H1 (cell line): ENCODE data around the gene PXDC1. TPM values are rescaled to one million over a fixed set of nuclear protein-coding genes. Genes with fewer than 3 reads are reported as not detected.

Experiments used
- CTCF ChIA-PET: fragments of 300-600 bp; sonication (Branson Sonifier 250); formaldehyde crosslinking; loops from one replicate; lab custom pipeline; 2021; ENCODE audit not compliant: partially characterized antibody; lab: Charles Lee
- POLR2A ChIA-PET: fragments of 300-600 bp; sonication (Branson Sonifier 250); formaldehyde crosslinking; loops from one replicate; lab custom pipeline; 2021; ENCODE audit warnings: inconsistent platforms; ENCODE audit not compliant: partially characterized antibody; lab: Charles Lee
- DNase-seq, 2 experiments: peaks; one replicate each; pipeline versions ENCODE4 v3.0.0 to v3.0.0-alpha.2; 2010 to 2022; ENCODE audit warnings: low spot score in 2 of 2, low read depth in 1 of 2, mixed read lengths in 1 of 2
- FAIRE-seq: peaks from 2 replicates; lab custom pipeline; 2011; peaks lifted over from hg19 to GRCh38; lab: Jason Lieb, UNC
- H2AFZ ChIP-seq: 2 replicates; pipeline ENCODE4 v1.8.1; 2012; ENCODE audit warnings: low read length, inconsistent platforms
- H2AK5ac ChIP-seq: 2 replicates; pipeline ENCODE4 v1.6.1; 2013; ENCODE audit warnings: low read depth, low read length
- H2BK120ac ChIP-seq: replicated peaks from 2 replicates; pipeline ENCODE3; 2013; ENCODE audit warnings: low read depth, low read length, inconsistent platforms
- H2BK12ac ChIP-seq: 2 replicates; pipeline ENCODE4 v1.6.1; 2013; ENCODE audit warnings: low read depth, low read length
- H2BK15ac ChIP-seq: 2 replicates; pipeline ENCODE4 v1.6.1; 2013; ENCODE audit warnings: low read length
- H2BK20ac ChIP-seq: 2 replicates; pipeline ENCODE4 v1.6.1; 2013; ENCODE audit warnings: low read length
- H2BK5ac ChIP-seq: 2 replicates; pipeline ENCODE4 v1.6.1; 2013; ENCODE audit warnings: low read depth, low read length
- H3K14ac ChIP-seq: 2 replicates; pipeline ENCODE4 v1.6.1; 2013; ENCODE audit warnings: inconsistent platforms; ENCODE audit not compliant: insufficient read length
- H3K18ac ChIP-seq: 2 replicates; pipeline ENCODE4 v1.6.1; 2013; ENCODE audit warnings: low read length; ENCODE audit errors: extremely low read depth
- H3K23ac ChIP-seq: 2 replicates; pipeline ENCODE4 v1.6.1; 2013; ENCODE audit warnings: inconsistent platforms; ENCODE audit not compliant: insufficient read length
- H3K23me2 ChIP-seq: 2 replicates; pipeline ENCODE4 v1.6.1; 2013; ENCODE audit warnings: low read depth, low read length
- H3K27ac ChIP-seq: 2 replicates; pipeline ENCODE4 v1.6.1; 2011; ENCODE audit warnings: low read depth, low read length, inconsistent platforms
- H3K27me3 ChIP-seq, 4 experiments: replicated peaks in 1 of 4; 1 replicate in 1 of 4; 2 replicates in 3 of 4; pipeline versions ENCODE4 v1.6.1 to v1.8.1; 2011 to 2013; ENCODE audit warnings: low read length in 3 of 4, mild to moderate bottlenecking in 3 of 4, inconsistent platforms in 2 of 4, mixed read lengths in 2 of 4, moderate library complexity in 1 of 4; ENCODE audit not compliant: control insufficient read depth in 3 of 4, insufficient read depth in 3 of 4; ENCODE audit errors: extremely low read depth in 1 of 4
- H3K36me3 ChIP-seq, 4 experiments: 2 replicates each; pipeline versions ENCODE4 v1.6.1 to v1.8.1; 2011 to 2013; ENCODE audit warnings: mild to moderate bottlenecking in 4 of 4, low read length in 3 of 4, moderate library complexity in 2 of 4, control low read depth in 1 of 4, inconsistent platforms in 1 of 4; ENCODE audit not compliant: insufficient read depth in 4 of 4, control insufficient read depth in 2 of 4
- H3K4ac ChIP-seq: replicated peaks from 2 replicates; pipeline ENCODE3; 2013; ENCODE audit warnings: low read length, low read depth, mixed read lengths, inconsistent platforms; ENCODE audit not compliant: insufficient read length
- H3K4me1 ChIP-seq, 4 experiments: replicated peaks in 1 of 4; 1 replicate in 1 of 4; 2 replicates in 3 of 4; pipeline versions ENCODE4 v1.6.1 to v1.8.1; 2011 to 2013; ENCODE audit warnings: low read length in 3 of 4, inconsistent platforms in 2 of 4, mixed read lengths in 1 of 4; ENCODE audit not compliant: insufficient read depth in 4 of 4, control insufficient read depth in 3 of 4
- H3K4me2 ChIP-seq, 2 experiments: 2 replicates each; pipeline versions ENCODE4 v1.6.1 to v1.8.1; 2011 to 2013; ENCODE audit warnings: low read depth in 2 of 2, low read length in 2 of 2, control low read depth in 1 of 2, inconsistent platforms in 1 of 2, mild to moderate bottlenecking in 1 of 2; ENCODE audit not compliant: insufficient read depth in 1 of 2
- H3K4me3 ChIP-seq, 4 experiments: fragments of 200-600, 300-600 bp in 1 of 4; sonication (generic), shearing (Covaris generic), sonication (Bioruptor Twin) in 1 of 4; 2 replicates each; pipeline versions ENCODE4 v1.5.1 to v1.8.1; 2011 to 2016; ENCODE audit warnings: low read length in 4 of 4, low read depth in 3 of 4, control low read depth in 2 of 4, inconsistent platforms in 2 of 4, mild to moderate bottlenecking in 2 of 4, mixed read lengths in 1 of 4, moderate library complexity in 1 of 4; ENCODE audit not compliant: insufficient read depth in 2 of 4; ENCODE audit errors: extremely low read depth in 1 of 4
- H3K56ac ChIP-seq: replicated peaks from 2 replicates; pipeline ENCODE3; 2013; ENCODE audit warnings: low read depth, mild to moderate bottlenecking, mixed read lengths, low read length, inconsistent platforms; ENCODE audit not compliant: insufficient read length
- H3K79me1 ChIP-seq: 2 replicates; pipeline ENCODE4 v1.6.1; 2013; ENCODE audit warnings: low read depth, low read length, control low read depth
- H3K79me2 ChIP-seq, 2 experiments: 2 replicates each; pipeline versions ENCODE4 v1.6.1 to v1.8.1; 2012 to 2013; ENCODE audit warnings: low read length in 2 of 2, mild to moderate bottlenecking in 2 of 2, inconsistent platforms in 1 of 2; ENCODE audit not compliant: insufficient read depth in 2 of 2, control insufficient read depth in 1 of 2
- H3K9ac ChIP-seq, 4 experiments: replicated peaks in 1 of 4; 1 replicate in 1 of 4; 2 replicates in 3 of 4; pipeline versions ENCODE4 v1.6.1 to v1.8.1; 2011 to 2013; ENCODE audit warnings: low read depth in 3 of 4, low read length in 3 of 4, control low read depth in 2 of 4, mild to moderate bottlenecking in 2 of 4, moderate library complexity in 2 of 4, inconsistent platforms in 1 of 4; ENCODE audit errors: extremely low read depth in 1 of 4
- H3K9me3 ChIP-seq, 2 experiments: 2 replicates each; pipeline versions ENCODE4 v1.6.1 to v1.8.1; 2012 to 2013; ENCODE audit warnings: mild to moderate bottlenecking in 2 of 2, moderate library complexity in 2 of 2, control low read depth in 1 of 2, inconsistent platforms in 1 of 2, low read depth in 1 of 2, low read length in 1 of 2, mixed read lengths in 1 of 2; ENCODE audit not compliant: insufficient read depth in 2 of 2
- H4K20me1 ChIP-seq, 2 experiments: replicated peaks in 1 of 2; 2 replicates each; pipeline versions ENCODE3 to v1.8.1; 2011 to 2013; ENCODE audit warnings: inconsistent platforms in 2 of 2, low read length in 2 of 2, mild to moderate bottlenecking in 1 of 2; ENCODE audit not compliant: insufficient read depth in 2 of 2, control insufficient read depth in 1 of 2
- H4K5ac ChIP-seq: 2 replicates; pipeline ENCODE4 v1.6.1; 2013; ENCODE audit warnings: low read length, low read depth, mixed read lengths, inconsistent platforms; ENCODE audit not compliant: insufficient read length
- H4K8ac ChIP-seq: 2 replicates; pipeline ENCODE4 v1.8.0; 2013; ENCODE audit warnings: mild to moderate bottlenecking, moderate library complexity, low read length, inconsistent platforms; ENCODE audit not compliant: insufficient read depth; ENCODE audit errors: extremely low read depth
- H4K91ac ChIP-seq: replicated peaks from 2 replicates; pipeline ENCODE3; 2013; ENCODE audit warnings: low read length, mixed read lengths, inconsistent platforms; ENCODE audit not compliant: insufficient read length
- KDM1A ChIP-seq: fragments of 200-600, 300-600 bp; sonication (generic); IDR thresholded peaks from 2 replicates; pipeline ENCODE4 v1.7.1; 2016; ENCODE audit warnings: mild to moderate bottlenecking, low read length, borderline replicate concordance
- SIX5 ChIP-seq: IDR thresholded peaks from 2 replicates; pipeline ENCODE4 v1.6.1; 2011; ENCODE audit warnings: mild to moderate bottlenecking, low read depth, low read length
- SP4 ChIP-seq: IDR thresholded peaks from 2 replicates; pipeline ENCODE4 v1.6.1; 2012; ENCODE audit warnings: low read length, inconsistent platforms
- WGBS, 2 experiments: shearing (Covaris generic) in 1 of 2; methylation state at CpG; one replicate each; pipeline versions ENCODE4 v1.1.6 to v1.1.7; 2013 to 2015; ENCODE audit warnings: low lambda C conversion rate in 2 of 2, mixed read lengths in 2 of 2, inconsistent platforms in 1 of 2, low coverage in 1 of 2, missing lambda C conversion rate in 1 of 2; ENCODE audit not compliant: insufficient replicate concordance in 2 of 2, insufficient coverage in 1 of 2, insufficient read length in 1 of 2; ENCODE audit errors: extremely low coverage in 1 of 2, missing lambda C conversion rate in 1 of 2; 5-methylcytosine and 5-hydroxymethylcytosine counted together
- polyA plus RNA-seq, 7 experiments: library from polyadenylated mRNA; depleted of rRNA in 3 of 7; stranded (reverse) in 5 of 7; unstranded in 2 of 7; fragments of >200 nt in 5 of 7; fragments of 200-250 nt in 2 of 7; gene quantifications; 1 replicate in 5 of 7; 2 replicates in 1 of 7; 4 replicates in 1 of 7; pipeline versions ENCODE4 v1.2.1 to v1.2.3, GENCODE V29; 2011 to 2013; ENCODE audit warnings: missing spikeins in 2 of 7, mixed read lengths in 2 of 7
- total RNA-seq: library from RNA; stranded (reverse); fragmentation: NEBNext Ultra II Directional; extraction: Animal tissue kit (Norgen Biotek cat#: 25700); gene quantifications from 2 replicates; pipeline ENCODE4 v1.2.1, GENCODE V29; 2021

The PXDC1 gene
- total and polyA plus RNA-seq, 2 of the 8 experiments (the other 6 are each of a cell fraction or from before 2014, with no cell fraction given), result 1.7 to 2.0 TPM

- no peaks in the 10 kb centered on the region for H4K20me1 ChIP-seq
- TF ChIP-seq SP4 (no peak), KDM1A (no peak), SIX5 (no peak)
Observed at GRCh38 chr6:3738381-3739131, 13.0 kb downstream of the PXDC1 start.

More at GRCh38 chr6:3738381-3739131, 13.0 kb downstream of the PXDC1 start:
- no peaks in the 10 kb centered on the region for H3K79me2 ChIP-seq
- H3K14ac ChIP-seq, result no peak overlapping the region
- H2AFZ ChIP-seq, result no peak overlapping the region
- H4K8ac ChIP-seq, result no peak overlapping the region
- no peak overlapping the region for H4K5ac ChIP-seq
- WGBS, 2 experiments, result 92% methylated on average over 19 of the region's 19 CpGs; no CpG with 5 or more reads in 1 of the 2 experiments
- H3K4ac ChIP-seq, result no peak overlapping the region
- peaks cover 0 to 6% of the 10 kb centered on the region in 2 experiments; a peak in 2 of 4 replicates for H3K9me3 ChIP-seq
- no peak overlapping the region for H3K4me3 ChIP-seq
- H3K27ac ChIP-seq, result no peak overlapping the region
- no peak overlapping the region for H3K56ac ChIP-seq
- no peak overlapping the region for H3K18ac ChIP-seq
- DNase-seq (no peak), FAIRE-seq (no peak)
- H2BK15ac ChIP-seq, result no peak overlapping the region
- H2BK12ac ChIP-seq, result no peak overlapping the region
- no peak overlapping the region for H4K91ac ChIP-seq
- no peaks in the 10 kb centered on the region for H3K23me2 ChIP-seq
- no peak overlapping the region for H2AK5ac ChIP-seq
- CTCF ChIA-PET, result interaction anchor here (1.6 kb wide), 2 partner anchors 10 to 110 kb away, joined by 3 to 4 read pairs; no protein-coding TSS in a partner anchor
- no peaks in the 10 kb centered on the region for H3K36me3 ChIP-seq
- H2BK20ac ChIP-seq, result no peak overlapping the region
- no peak overlapping the region for H2BK5ac ChIP-seq
- H3K79me1 ChIP-seq, result no peaks in the 10 kb centered on the region
- H3K9ac ChIP-seq, result no peak overlapping the region
- H3K27me3 ChIP-seq, result peaks cover 0 to 2% (median 0%) of the 10 kb centered on the region in 4 experiments; a peak in 1 of 7 replicates
- H3K4me1 ChIP-seq, result peaks cover 0 to 9% (median 5%) of the 10 kb centered on the region in 4 experiments; a peak in 5 of 7 replicates
- H3K23ac ChIP-seq, result no peak overlapping the region
- H2BK120ac ChIP-seq, result no peak overlapping the region
- H3K4me2 ChIP-seq, result no peak overlapping the region
- POLR2A ChIA-PET, result no interaction called here
